WTC11 (cell line): ENCODE data around the gene LARGE1. TPM values are rescaled to one million over a fixed set of nuclear protein-coding genes. Genes with fewer than 3 reads are reported as not detected.

Source experiments
- ATAC-seq: fragments of 200-7000 bp; cut with Tn5 transposase; 2 replicates; pipeline ENCODE4 v1.10.0; 2021; ENCODE audit warnings: mild to moderate bottlenecking, moderate library complexity
- CTCF ChIA-PET: fragments of 300-600 bp; sonication (Branson Sonifier 250); formaldehyde crosslinking; loops from one replicate; lab custom pipeline; 2021; ENCODE audit warnings: antibody characterized with exemption; lab: Charles Lee
- POLR2A ChIA-PET: fragments of 350-600 bp; sonication (Branson Sonifier 250); formaldehyde crosslinking; loops from one replicate; lab custom pipeline; 2021; ENCODE audit warnings: antibody characterized with exemption; lab: Charles Lee
- DNase-seq: peaks from one replicate; pipeline ENCODE4 v3.0.0; 2021; ENCODE audit warnings: low spot score
- H3K27ac Mint-ChIP-seq: 2 replicates; pipeline ENCODE4 v1.8.0; 2021; ENCODE audit warnings: mixed read lengths
- H3K27me3 Mint-ChIP-seq: 2 replicates; pipeline ENCODE4 v1.8.0; 2021; ENCODE audit warnings: low read depth, mild to moderate bottlenecking, moderate library complexity, mixed read lengths
- H3K36me3 Mint-ChIP-seq: 2 replicates; pipeline ENCODE4 v1.8.0; 2021; ENCODE audit warnings: mixed read lengths
- H3K4me1 Mint-ChIP-seq: 2 replicates; pipeline ENCODE4 v1.8.0; 2022; ENCODE audit warnings: mixed read lengths
- H3K4me3 Mint-ChIP-seq: 2 replicates; pipeline ENCODE4 v1.8.0; 2021; ENCODE audit warnings: mild to moderate bottlenecking, moderate library complexity, mixed read lengths
- H3K9me3 Mint-ChIP-seq: 2 replicates; pipeline ENCODE4 v1.8.0; 2021; ENCODE audit warnings: mixed read lengths
- AR ChIP-seq: fragments of 250-450 bp; sonication (Bioruptor Pico); IDR thresholded peaks from 2 replicates; pipeline ENCODE4 v1.9.0; 2021; ENCODE audit warnings: mild to moderate bottlenecking
- CREB1 ChIP-seq: sonication (generic); formaldehyde crosslinking; IDR thresholded peaks from 2 replicates; pipeline ENCODE4 v1.8.0; 2023; ENCODE audit warnings: mild to moderate bottlenecking, missing genetic modification reagents
- ETV6 ChIP-seq: sonication (generic); formaldehyde crosslinking; IDR thresholded peaks from 2 replicates; pipeline ENCODE4 v1.8.1; 2022; ENCODE audit warnings: mild to moderate bottlenecking, missing genetic modification reagents
- FOXJ3 ChIP-seq: sonication (generic); formaldehyde crosslinking; IDR thresholded peaks from 2 replicates; pipeline ENCODE4 v1.9.0; 2021; ENCODE audit warnings: missing genetic modification reagents, mild to moderate bottlenecking, borderline replicate concordance
- FOXP1 ChIP-seq: sonication (generic); formaldehyde crosslinking; IDR thresholded peaks from 2 replicates; pipeline ENCODE4 v1.8.0; 2022; ENCODE audit warnings: missing genetic modification reagents, mild to moderate bottlenecking, moderate library complexity, borderline replicate concordance
- GRHL2 ChIP-seq: fragments of 250-450 bp; sonication (Bioruptor Pico); IDR thresholded peaks from 2 replicates; pipeline ENCODE4 v1.8.0; 2022; ENCODE audit warnings: mild to moderate bottlenecking, moderate library complexity; ENCODE audit not compliant: insufficient replicate concordance, severe bottlenecking
- GTF2I ChIP-seq: fragments of 250-450 bp; sonication (Bioruptor Pico); conservative IDR thresholded peaks from 2 replicates; pipeline ENCODE4 v1.4.0; 2021; ENCODE audit warnings: mild to moderate bottlenecking
- MLX ChIP-seq: sonication (generic); formaldehyde crosslinking; IDR thresholded peaks from 2 replicates; pipeline ENCODE4 v1.8.1; 2023; ENCODE audit warnings: mild to moderate bottlenecking, missing genetic modification reagents, moderate library complexity
- MXD4 ChIP-seq: fragments of 250-450 bp; sonication (Bioruptor Pico); IDR thresholded peaks from 2 replicates; pipeline ENCODE4 v1.8.0; 2021; ENCODE audit warnings: mild to moderate bottlenecking, moderate library complexity, borderline replicate concordance
- NFE2L1 ChIP-seq: sonication (generic); formaldehyde crosslinking; IDR thresholded peaks from 2 replicates; pipeline ENCODE4 v1.8.1; 2023; ENCODE audit warnings: missing genetic modification reagents
- NR3C1 ChIP-seq: sonication (generic); formaldehyde crosslinking; conservative IDR thresholded peaks from 2 replicates; pipeline ENCODE4 v1.8.1; 2023; ENCODE audit warnings: low read depth, mild to moderate bottlenecking, missing genetic modification reagents
- OVOL2 ChIP-seq: fragments of 250-450 bp; sonication (Bioruptor Pico); IDR thresholded peaks from 2 replicates; pipeline ENCODE4 v1.9.0; 2021; ENCODE audit warnings: mild to moderate bottlenecking, borderline replicate concordance
- TCF7 ChIP-seq: sonication (generic); formaldehyde crosslinking; IDR thresholded peaks from 2 replicates; pipeline ENCODE4 v1.8.0; 2022; ENCODE audit warnings: mild to moderate bottlenecking, low read depth, missing genetic modification reagents, moderate library complexity
- ZMAT4 ChIP-seq: fragments of 250-450 bp; sonication (Bioruptor Pico); IDR thresholded peaks from 2 replicates; pipeline ENCODE4 v1.9.0; 2021; ENCODE audit warnings: mild to moderate bottlenecking
- ZNF121 ChIP-seq: sonication (generic); formaldehyde crosslinking; IDR thresholded peaks from 2 replicates; pipeline ENCODE4 v1.8.0; 2023; ENCODE audit warnings: missing genetic modification reagents
- ZNF138 ChIP-seq: sonication (generic); formaldehyde crosslinking; conservative IDR thresholded peaks from 2 replicates; pipeline ENCODE4 v1.8.1; 2022; ENCODE audit warnings: mild to moderate bottlenecking, moderate library complexity, missing genetic modification reagents
- ZSCAN18 ChIP-seq: fragments of 250-450 bp; sonication (Bioruptor Pico); IDR thresholded peaks from 2 replicates; pipeline ENCODE4 v2.1.2; 2022; ENCODE audit warnings: mild to moderate bottlenecking, moderate library complexity
- total RNA-seq: library from RNA; stranded (reverse); gene quantifications from 3 replicates; pipeline ENCODE4 v1.2.3, GENCODE V29; 2021

The LARGE1 gene
- total RNA-seq, 1 experiment from 2014 or later: 72.6 TPM

- no peak for TF ChIP-seq FOXJ3 (CRISPR knock-in tag)
These were observed 320.2 kb downstream of the LARGE1 start (continued) for GRCh38 chr22:33600113-33600512.

- CTCF ChIA-PET: no interaction called here
- H3K36me3 Mint-ChIP-seq: peaks cover 25% of the 10 kb centered on the region
- TF ChIP-seq MLX (no peak), MXD4 (CRISPR knock-in tag) (no peak), FOXJ3 (CRISPR knock-in tag) (no peak), ZSCAN18 (CRISPR knock-in tag) (no peak), NFE2L1 (CRISPR knock-in tag) (no peak)
- ATAC-seq (no peak), DNase-seq (no peak)
- POLR2A ChIA-PET: no interaction called here
- no peak overlapping the region for H3K4me3 Mint-ChIP-seq
- peaks cover 48% of the 10 kb centered on the region for H3K27me3 Mint-ChIP-seq
- H3K4me1 Mint-ChIP-seq: no peaks in the 10 kb centered on the region
- H3K27ac Mint-ChIP-seq: no peak overlapping the region
- peaks cover 8% of the 10 kb centered on the region for H3K9me3 Mint-ChIP-seq
These were observed 320.7 kb downstream of the LARGE1 start for GRCh38 chr22:33599596-33599995.

GRCh38 chr22:33598821-33599220 lies 321.5 kb downstream of the LARGE1 start:
- no peak for DNase-seq
- TF ChIP-seq FOXP1 (no peak), ZNF121 (no peak), ZNF138 (CRISPR knock-in tag) (no peak)
- TF ChIP-seq, all 79 proteins: peak for 0
- Mint-ChIP-seq H3K27ac (no peak overlapping the region), H3K4me3 (no peak overlapping the region), H3K4me1 (no peaks in the 10 kb centered on the region), H3K9me3 (peaks cover 8% of the 10 kb centered on the region), H3K36me3 (peaks cover 20% of the 10 kb centered on the region), H3K27me3 (peaks cover 48% of the 10 kb centered on the region)
- CTCF ChIA-PET: no interaction called here
- POLR2A ChIA-PET: no interaction called here
- ATAC-seq: no peak

- H3K4me3 Mint-ChIP-seq: no peak overlapping the region
- ATAC-seq: no peak; the same call in 1 of the 2 replicates
- TF ChIP-seq NFE2L1 (CRISPR knock-in tag): no peak
- TF ChIP-seq CREB1: no peak
- TF ChIP-seq ZMAT4 (CRISPR knock-in tag): no peak
- no peak for TF ChIP-seq AR
- TF ChIP-seq OVOL2 (CRISPR knock-in tag): no peak
- TF ChIP-seq TCF7 (CRISPR knock-in tag): no peak
- TF ChIP-seq GRHL2 (CRISPR knock-in tag): no peak
- TF ChIP-seq ZSCAN18 (CRISPR knock-in tag): no peak
- TF ChIP-seq ETV6 (CRISPR knock-in tag): no peak
- TF ChIP-seq NR3C1 (CRISPR knock-in tag): no peak
- TF ChIP-seq GTF2I: no peak
These were observed 322.8 kb downstream of the LARGE1 start for GRCh38 chr22:33597274-33597985.

More at GRCh38 chr22:33597274-33597985, 322.8 kb downstream of the LARGE1 start:
- no peak for DNase-seq
- Mint-ChIP-seq H3K27ac (no peak overlapping the region), H3K4me1 (no peaks in the 10 kb centered on the region), H3K9me3 (peaks cover 8% of the 10 kb centered on the region), H3K36me3 (peaks cover 20% of the 10 kb centered on the region), H3K27me3 (peaks cover 48% of the 10 kb centered on the region)
- CTCF ChIA-PET: interaction anchor here (0.7 kb wide), 1 partner anchor 43 kb away, joined by 4 read pairs; no protein-coding TSS in a partner anchor
- POLR2A ChIA-PET: no interaction called here
